Stimulated activated CD8-positive, alpha-beta memory T cell treated with anti-CD3 and anti-CD28 coated beads, Interleukin-7, amount 100 ng/mL, for 48 hours (primary cell): Measurements from ENCODE around the gene SERPINA5.

Experiments used
- DNase-seq, 2 donors: peaks; one replicate each; pipeline ENCODE4 v3.0.0-alpha.2; 2020; ENCODE audit warnings: low read depth in 1 of 2; ENCODE audit errors: extremely low read depth in 1 of 2

The SERPINA5 gene

GRCh38 chr14:94581127-94581999 is at the start of gene SERPINA5:
Gene SERPINA5, plus strand, starts transcription at chr14:94581426. Its CDS starts 5,937 bp downstream, at chr14:94587363.
- no peak for DNase-seq

GRCh38 chr14:94532447-94532846 is 48.8 kb upstream of the SERPINA5 start:
- DNase-seq = no peak

- DNase-seq = no peak
Observed at GRCh38 chr14:94535506-94535905, 45.7 kb upstream of the SERPINA5 start.

GRCh38 chr14:94536836-94537235 is 44.4 kb upstream of the SERPINA5 start:
- no peak for DNase-seq

GRCh38 chr14:94538070-94538740 is 43.0 kb upstream of the SERPINA5 start:
- DNase-seq = no peak

- DNase-seq = no peak
Observed at GRCh38 chr14:94539181-94539580, 42.0 kb upstream of the SERPINA5 start.

- no peak for DNase-seq
Observed at GRCh38 chr14:94540031-94540794, 41.0 kb upstream of the SERPINA5 start.

GRCh38 chr14:94541234-94541975 is 39.8 kb upstream of the SERPINA5 start:
- DNase-seq = no peak

- no peak for DNase-seq
Observed at GRCh38 chr14:94542111-94542810, 39.0 kb upstream of the SERPINA5 start.

GRCh38 chr14:94542811-94543440 is 38.3 kb upstream of the SERPINA5 start:
- DNase-seq = no peak

GRCh38 chr14:94543449-94544124 is 37.6 kb upstream of the SERPINA5 start:
- DNase-seq = no peak

GRCh38 chr14:94544726-94545125 is 36.5 kb upstream of the SERPINA5 start:
- DNase-seq = no peak

GRCh38 chr14:94545131-94545841 is 35.9 kb upstream of the SERPINA5 start:
- DNase-seq = no peak

- DNase-seq = no peak
Observed at GRCh38 chr14:94547151-94547680, 34.0 kb upstream of the SERPINA5 start.

- DNase-seq = no peak
Observed at GRCh38 chr14:94547726-94548125, 33.5 kb upstream of the SERPINA5 start.

- no peak for DNase-seq
Observed at GRCh38 chr14:94548131-94548998, 32.9 kb upstream of the SERPINA5 start.
